OCI-LY7 (cell line): ENCODE data around the gene CNOT4. TPM values are rescaled to one million over a fixed set of nuclear protein-coding genes. Genes with fewer than 3 reads are reported as not detected.
"Not testable (repeated sequence)": the region's sequence is repeated elsewhere in the genome, so short reads cannot be mapped to it uniquely, and the experiment has no call there.

ENCODE experiments used
- BruUV-seq: library from RNA; stranded (reverse); fragments of 400-500 nt; replicated peaks from 2 replicates; lab custom pipeline; 2021; lab: Mats Ljungman, UMichigan
- CTCF ChIA-PET: fragments of 300-600 bp; sonication (Branson Sonifier 250); formaldehyde crosslinking; loops from one replicate; lab custom pipeline; 2022; ENCODE audit warnings: antibody characterized with exemption; ENCODE audit not compliant: unreplicated experiment; lab: Charles Lee
- POLR2A ChIA-PET: fragments of 300-600 bp; sonication (Branson Sonifier 250); formaldehyde crosslinking; loops from one replicate; lab custom pipeline; 2022; ENCODE audit warnings: antibody characterized with exemption; lab: Charles Lee
- DNase-seq: peaks from one replicate; pipeline ENCODE4 v3.0.0-alpha.2; 2015; ENCODE audit warnings: low spot score
- H2AFZ ChIP-seq: fragments of 200-600 bp; sonication (generic), shearing (Covaris generic); 2 replicates; pipeline ENCODE4 v1.6.1; 2014; ENCODE audit warnings: mild to moderate bottlenecking, antibody characterized with exemption, low read length, moderate library complexity
- H3K27ac ChIP-seq: fragments of 200-600 bp; sonication (generic); 2 replicates; pipeline ENCODE4 v1.5.1; 2014; ENCODE audit warnings: mixed run types, low read depth, mild to moderate bottlenecking, moderate library complexity, low read length, inconsistent platforms; ENCODE audit not compliant: poor library complexity, severe bottlenecking
- H3K36me3 ChIP-seq: fragments of 200-600 bp; sonication (generic); 2 replicates; pipeline ENCODE4 v1.6.1; 2014; ENCODE audit warnings: mild to moderate bottlenecking, antibody characterized with exemption, low read length, moderate library complexity, mixed read lengths; ENCODE audit not compliant: insufficient read depth
- H3K4me1 ChIP-seq: fragments of 200-600 bp; sonication (generic); 2 replicates; pipeline ENCODE4 v1.5.1; 2014; ENCODE audit warnings: mild to moderate bottlenecking, low read length; ENCODE audit not compliant: insufficient read depth, poor library complexity, severe bottlenecking
- H3K4me2 ChIP-seq: fragments of 200-600 bp; sonication (generic); 2 replicates; pipeline ENCODE4 v1.6.1; 2014; ENCODE audit warnings: mild to moderate bottlenecking, low read length
- H3K4me3 ChIP-seq: fragments of 200-600 bp; sonication (generic); 2 replicates; pipeline ENCODE4 v1.5.1; 2014; ENCODE audit warnings: mild to moderate bottlenecking, low read depth, low read length; ENCODE audit not compliant: poor library complexity, severe bottlenecking
- H3K79me2 ChIP-seq: fragments of 200-600 bp; sonication (generic); 2 replicates; pipeline ENCODE4 v1.6.1; 2016; ENCODE audit warnings: low read depth, mild to moderate bottlenecking, low read length, moderate library complexity, mixed read lengths; ENCODE audit not compliant: insufficient read depth
- H3K9me2 ChIP-seq: fragments of 200-600 bp; sonication (generic); 2 replicates; pipeline ENCODE4 v1.6.1; 2016; ENCODE audit warnings: mild to moderate bottlenecking, low read length, mixed read lengths; ENCODE audit not compliant: insufficient read depth
- H3K9me3 ChIP-seq: fragments of 200-600 bp; sonication (generic); 2 replicates; pipeline ENCODE4 v1.6.1; 2014; ENCODE audit warnings: mild to moderate bottlenecking, mixed run types, low read length, mixed read lengths
- H4K20me1 ChIP-seq: fragments of 200-600 bp; sonication (generic); 2 replicates; pipeline ENCODE4 v1.6.1; 2014; ENCODE audit warnings: mild to moderate bottlenecking, antibody characterized with exemption, low read length, moderate library complexity, mixed read lengths; ENCODE audit not compliant: insufficient read depth
- CTCF ChIP-seq: fragments of 200-600 bp; sonication (generic); conservative IDR thresholded peaks from 2 replicates; pipeline ENCODE4 v1.5.1; 2014; ENCODE audit warnings: mild to moderate bottlenecking, antibody characterized with exemption, low read length, moderate library complexity, mixed read lengths
- EZH2phosphoT487 ChIP-seq: fragments of 200-600 bp; sonication (generic); IDR thresholded peaks from 2 replicates; pipeline ENCODE4 v1.6.1; 2018; ENCODE audit warnings: low read depth, borderline replicate concordance, mild to moderate bottlenecking, mixed run types, antibody characterized with exemption, low read length, moderate library complexity, mixed read lengths
- intact Hi-C: fragments of 100-400 bp; cut with micrococcal nuclease; formaldehyde crosslinking; loops from one replicate; pipeline ENCODE4 v1.10.0; 2022; ENCODE audit not compliant: unreplicated experiment
- total RNA-seq, 2 experiments: library from RNA; depleted of rRNA in 1 of 2; stranded (reverse); fragments of >200 nt in 1 of 2; shearing (Covaris generic) in 1 of 2; gene quantifications; 2 replicates each; pipeline ENCODE4 v1.2.3, GENCODE V29; 2014 to 2022

Gene CNOT4
- total RNA-seq, 2 experiments from 2014 or later = 18.7 to 21.9 TPM

GRCh38 chr7:135499818-135500217 lies 10.1 kb downstream of the CNOT4 start:
- intact Hi-C loops = no loop called here

GRCh38 chr7:135497161-135497560 lies 12.7 kb downstream of the CNOT4 start:
- H2AFZ ChIP-seq, H3K4me3 ChIP-seq, DNase-seq, BruUV-seq, H3K9me3 ChIP-seq, H3K27ac ChIP-seq, H4K20me1 ChIP-seq, intact Hi-C loops, H3K4me2 ChIP-seq, H3K9me2 ChIP-seq, CTCF ChIA-PET, H3K4me1 ChIP-seq: not testable (repeated sequence)
- POLR2A ChIA-PET = interaction anchor here (0.7 to 0.8 kb wide), 2 partner anchors 10 to 22 kb away, joined by 3 read pairs; no protein-coding TSS in a partner anchor
- Histone ChIP-seq H3K36me3 (peaks cover 14% of the 10 kb centered on the region), H3K79me2 (peaks cover 92% of the 10 kb centered on the region)

More at GRCh38 chr7:135499818-135500217, 10.1 kb downstream of the CNOT4 start:
- H3K9me2 ChIP-seq = no peaks in the 10 kb centered on the region
- no peak overlapping the region; the same call in 1 of the 2 replicates for H3K4me2 ChIP-seq
- no TSS peak for BruUV-seq
- DNase-seq = no peak
- no peaks in the 10 kb centered on the region for H3K9me3 ChIP-seq
- H2AFZ ChIP-seq = no peak overlapping the region
- TF ChIP-seq EZH2phosphoT487 (no peak), CTCF (no peak)
- POLR2A ChIA-PET = interaction anchor here (0.5 to 1.3 kb wide), 4 partner anchors 11 to 50 kb away, joined by 3 read pairs; no protein-coding TSS in a partner anchor
- H3K4me3 ChIP-seq = no peak overlapping the region
- no peaks in the 10 kb centered on the region for H3K4me1 ChIP-seq
- H4K20me1 ChIP-seq = peaks cover 5% of the 10 kb centered on the region; the same call in 1 of the 2 replicates
- CTCF ChIA-PET = no interaction called here
- H3K36me3 ChIP-seq = peaks cover 7% of the 10 kb centered on the region
- no peak overlapping the region for H3K27ac ChIP-seq
- peaks cover 89% of the 10 kb centered on the region for H3K79me2 ChIP-seq

DNA sequence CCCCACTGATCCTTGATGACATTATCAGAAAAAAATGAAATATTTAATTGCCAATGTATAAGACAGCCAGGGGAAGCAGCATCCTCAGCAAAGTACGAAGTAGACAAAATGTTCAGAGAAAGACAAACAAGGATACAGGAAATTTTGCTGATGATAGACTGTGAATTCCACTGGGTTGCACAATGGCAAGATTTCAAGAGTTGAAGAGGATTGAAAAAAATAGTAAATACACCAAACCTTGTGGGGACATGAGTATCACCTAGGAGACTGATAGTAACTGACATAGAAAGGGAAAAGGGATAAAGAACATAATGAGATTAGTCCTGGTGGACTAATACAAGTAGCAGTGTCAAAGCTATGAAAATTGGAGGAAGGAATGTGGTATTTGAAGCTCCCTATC lies 16.5 kb downstream of the CNOT4 start:
- TF ChIP-seq EZH2phosphoT487 (no peak), CTCF (no peak)
- DNase-seq = no peak
- H3K9me2 ChIP-seq = no peaks in the 10 kb centered on the region
- no TSS peak for BruUV-seq
- H3K79me2 ChIP-seq = peaks cover 90% of the 10 kb centered on the region
- no peak overlapping the region for H3K4me2 ChIP-seq
- no peak overlapping the region for H2AFZ ChIP-seq
- peaks cover 16% of the 10 kb centered on the region for H3K36me3 ChIP-seq
- POLR2A ChIA-PET = interaction anchor here (0.6 to 1.4 kb wide), 4 partner anchors 13 to 626 kb away, joined by 3 read pairs; no protein-coding TSS in a partner anchor
- H3K9me3 ChIP-seq = no peaks in the 10 kb centered on the region
- no peaks in the 10 kb centered on the region for H3K4me1 ChIP-seq
- H3K4me3 ChIP-seq = no peak overlapping the region
- CTCF ChIA-PET = no interaction called here
- intact Hi-C loops = no loop called here
- H4K20me1 ChIP-seq = peaks cover 22% of the 10 kb centered on the region
- H3K27ac ChIP-seq = no peak overlapping the region
